ENCODE results near the gene PRRX1. TPM values are rescaled to one million over a fixed set of nuclear protein-coding genes. Genes with fewer than 3 reads are reported as not detected.

PRRX1 gene
- total RNA-seq, 1 experiment from 2014 or later = not detected

DNA sequence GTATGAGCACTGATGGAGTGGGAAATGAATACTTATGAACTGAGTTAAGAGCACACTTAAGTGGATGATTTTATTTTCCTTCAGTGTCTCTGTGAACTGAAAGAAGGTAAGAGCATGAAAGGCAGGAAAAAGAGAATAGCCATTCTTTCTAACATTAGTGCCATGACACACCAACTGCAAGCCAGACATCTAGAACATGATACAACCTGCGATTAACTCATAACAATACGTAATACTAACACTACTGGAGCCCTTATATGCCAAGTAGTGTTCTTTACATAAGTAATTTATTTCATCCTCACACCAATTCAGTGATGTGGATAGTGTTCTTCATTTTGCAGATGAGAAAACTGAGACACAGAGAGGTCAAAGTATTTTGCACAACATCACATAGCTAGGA is 56.7 kb downstream of the PRRX1 start:
- no peak for DNase-seq (ENCODE audit: low spot score)

- no peak for DNase-seq (ENCODE audit: low spot score)
Observed at GRCh38 chr1:170721621-170722020, 57.7 kb downstream of the PRRX1 start.

DNA sequence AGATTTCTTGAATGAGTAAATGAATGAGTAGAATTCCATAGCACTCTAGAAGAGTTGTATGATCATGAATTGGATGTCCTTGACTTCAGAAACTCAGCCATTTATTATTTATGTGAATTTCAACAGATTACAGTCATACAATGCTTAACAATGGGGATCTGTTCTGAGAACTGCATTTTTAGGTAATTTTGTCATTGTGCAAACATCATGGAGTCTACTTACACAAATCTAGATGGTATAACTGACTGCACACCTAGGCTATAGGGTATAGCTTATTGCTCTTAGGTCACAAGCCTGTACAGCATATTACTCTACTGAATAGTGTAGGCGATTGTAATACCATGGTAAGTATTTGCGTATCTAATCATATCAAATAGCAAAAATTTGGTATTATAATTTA is 59.6 kb downstream of the PRRX1 start:
- no peak for DNase-seq (ENCODE audit: low spot score)

- DNase-seq (ENCODE audit: low spot score) = no peak
Observed at GRCh38 chr1:170725326-170725725, 61.4 kb downstream of the PRRX1 start.

GRCh38 chr1:170727963-170728362 is 64.0 kb downstream of the PRRX1 start:
- no peak for DNase-seq (ENCODE audit: low spot score)

DNA sequence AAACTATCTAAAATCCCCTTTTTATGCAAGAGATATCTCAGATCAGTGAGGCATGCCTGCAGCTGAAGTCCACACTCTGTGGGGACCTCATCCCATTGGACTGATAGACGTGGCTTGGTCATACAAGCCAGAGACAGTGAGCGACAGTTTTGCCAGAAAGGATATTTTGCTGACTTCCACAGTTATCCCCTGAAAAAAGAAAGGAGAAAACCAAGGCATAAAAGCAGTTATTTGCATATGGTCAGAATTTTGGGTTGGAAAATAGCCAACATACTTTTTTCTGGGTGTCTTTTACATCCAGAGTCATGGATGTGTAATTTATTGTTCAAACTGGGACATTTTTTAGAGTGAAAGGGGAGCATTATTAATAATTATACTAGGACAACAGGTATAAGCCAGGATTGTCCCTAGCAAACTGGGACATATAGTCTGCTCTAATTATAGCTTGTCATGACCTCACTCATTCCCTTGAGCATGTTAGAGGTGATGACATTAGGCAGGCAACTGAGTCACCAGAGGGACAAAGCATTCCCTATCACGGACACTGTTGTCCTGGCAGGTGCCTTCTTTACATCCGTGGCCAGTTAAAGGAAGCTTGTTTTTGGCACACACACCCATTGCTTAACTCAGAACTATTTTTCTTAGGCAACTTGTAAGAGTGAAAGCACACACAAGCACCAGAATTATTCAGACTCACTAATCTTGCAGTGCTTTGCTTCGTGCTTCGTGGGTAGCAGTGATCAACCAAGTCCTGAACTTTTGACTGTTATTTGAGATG is 65.5 kb downstream of the PRRX1 start:
- no peak for DNase-seq (ENCODE audit: low spot score)

GRCh38 chr1:170730014-170730413 is 66.1 kb downstream of the PRRX1 start:
- no peak for DNase-seq (ENCODE audit: low spot score)

GRCh38 chr1:170730438-170730837 is 66.5 kb downstream of the PRRX1 start:
- DNase-seq (ENCODE audit: low spot score) = no peak

GRCh38 chr1:170731566-170732251 is 67.8 kb downstream of the PRRX1 start:
- DNase-seq (ENCODE audit: low spot score) = no peak

- no peak for DNase-seq (ENCODE audit: low spot score)
Observed at GRCh38 chr1:170732252-170732588, 68.3 kb downstream of the PRRX1 start.

DNA sequence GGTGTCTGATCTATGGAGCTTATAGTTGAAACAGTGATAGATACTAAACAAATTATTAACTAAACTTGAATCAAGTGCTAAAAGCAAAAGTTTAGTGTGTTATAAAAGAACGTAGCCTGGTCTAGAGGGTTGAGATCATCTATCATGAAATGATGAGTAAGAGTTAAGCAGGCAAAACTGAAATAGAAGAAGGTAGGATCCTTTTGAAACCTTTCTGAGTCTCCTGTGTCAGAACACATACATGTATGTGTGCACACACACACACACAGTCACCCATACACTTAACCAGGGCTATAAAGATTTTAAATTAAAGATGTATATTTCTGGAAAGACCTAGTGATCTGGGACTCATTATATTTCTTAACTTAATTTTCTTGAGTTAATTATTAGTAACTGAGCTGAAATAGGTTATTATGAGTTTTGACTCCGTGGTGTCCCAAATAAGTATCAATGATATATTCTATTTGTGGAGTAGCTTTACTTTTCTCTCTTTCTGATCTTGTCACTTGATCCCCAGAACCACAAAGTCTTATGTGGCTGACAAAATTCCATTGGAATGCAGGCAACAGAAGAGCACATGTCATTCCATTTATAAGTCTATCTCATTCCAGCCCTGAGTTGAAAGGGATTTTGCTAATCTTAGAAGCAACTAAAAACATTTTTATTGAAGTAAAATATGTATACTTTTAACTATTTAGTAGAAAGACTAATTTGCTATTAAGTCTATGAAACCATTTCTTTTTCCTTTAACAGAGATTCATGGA is 70.7 kb downstream of the PRRX1 start:
- no peak for DNase-seq (ENCODE audit: low spot score)

GRCh38 chr1:170735366-170736263 is 71.7 kb downstream of the PRRX1 start:
- no peak for DNase-seq (ENCODE audit: low spot score)

DNA sequence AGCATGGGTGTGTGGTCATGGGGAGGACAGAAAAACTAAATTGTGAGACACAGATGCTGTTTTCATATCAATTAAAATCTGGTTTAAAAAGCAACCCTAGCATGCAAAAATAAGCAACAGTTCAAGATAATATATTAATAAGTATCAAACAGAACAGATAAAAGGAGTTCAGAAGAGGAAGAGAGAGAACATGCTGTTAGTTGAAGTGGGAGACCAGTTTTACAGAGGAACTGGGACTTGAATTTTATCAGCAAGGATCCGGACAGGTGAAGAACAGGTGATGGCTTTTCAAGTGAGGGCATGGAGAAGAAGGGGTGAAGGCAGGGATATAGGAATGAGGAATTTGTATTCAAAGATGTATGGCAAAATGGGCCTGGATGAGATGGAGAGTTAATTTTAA is 75.9 kb downstream of the PRRX1 start:
- DNase-seq (ENCODE audit: low spot score) = no peak

DNA sequence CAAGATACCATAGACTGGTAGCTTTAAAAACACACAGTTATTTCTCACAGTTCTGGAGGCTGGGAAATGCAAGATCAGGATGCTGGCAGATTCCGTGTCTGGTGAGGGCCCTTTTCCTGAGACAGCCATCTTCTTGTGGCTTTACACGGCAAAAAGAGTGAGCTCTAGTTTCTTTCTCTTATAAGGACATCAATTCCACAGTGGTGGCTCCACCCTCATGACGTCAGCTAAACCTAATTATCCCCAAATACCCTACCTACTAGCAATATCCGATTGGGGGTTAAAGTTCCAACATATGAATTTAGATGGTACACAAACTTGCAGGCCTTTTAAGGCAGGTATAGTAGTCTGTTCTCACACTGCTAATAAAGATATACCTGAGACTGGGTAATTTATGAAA is 77.7 kb downstream of the PRRX1 start:
- DNase-seq (ENCODE audit: low spot score) = no peak

DNA sequence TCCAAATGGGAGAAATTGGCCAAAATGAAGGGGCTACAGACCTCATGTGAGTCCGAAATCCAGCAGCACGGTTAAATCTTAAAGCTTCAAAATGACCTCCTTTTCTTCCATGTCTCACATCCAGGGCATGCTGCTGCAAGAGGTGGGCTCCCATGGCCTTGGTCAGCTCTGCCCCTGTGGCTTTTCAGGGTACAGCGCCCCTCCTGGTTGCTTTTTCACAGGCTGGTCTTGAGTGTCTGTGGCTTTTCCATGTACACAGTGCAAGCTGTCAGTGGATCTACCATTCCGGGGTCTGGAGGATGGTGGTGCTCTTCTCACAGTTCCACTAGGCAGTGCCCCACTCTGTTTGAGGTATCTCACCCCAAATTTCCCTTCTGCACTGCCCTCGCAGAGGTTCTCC is 78.7 kb downstream of the PRRX1 start:
- no peak for DNase-seq (ENCODE audit: low spot score)

GRCh38 chr1:170743083-170743482 is 79.2 kb downstream of the PRRX1 start:
- DNase-seq (ENCODE audit: low spot score) = no peak

- DNase-seq (ENCODE audit: low spot score) = no peak
Observed at GRCh38 chr1:170749549-170749948, 85.6 kb downstream of the PRRX1 start.

DNA sequence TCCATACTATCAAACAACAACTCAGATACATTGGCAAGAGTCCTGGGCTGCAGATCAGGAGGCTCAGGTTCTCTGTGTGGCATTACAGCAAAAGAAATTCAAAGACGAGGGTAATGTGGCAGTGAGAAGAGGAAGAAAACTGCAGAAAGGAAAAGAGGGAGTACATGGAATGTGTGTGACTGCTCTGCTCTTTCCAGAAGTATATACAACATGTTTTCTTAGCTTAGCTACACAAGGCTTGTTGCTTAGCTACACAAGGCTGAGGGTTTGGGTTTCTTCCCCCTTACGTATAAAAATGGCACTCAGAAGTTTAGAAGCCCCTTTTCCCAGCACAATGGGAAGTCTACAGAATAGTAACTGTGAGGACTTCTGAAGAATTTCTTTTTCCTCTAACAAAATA is 86.0 kb downstream of the PRRX1 start:
- no peak for DNase-seq (ENCODE audit: low spot score)

GRCh38 chr1:170755795-170756194 is 91.9 kb downstream of the PRRX1 start:
- no peak for DNase-seq (ENCODE audit: low spot score)

DNA sequence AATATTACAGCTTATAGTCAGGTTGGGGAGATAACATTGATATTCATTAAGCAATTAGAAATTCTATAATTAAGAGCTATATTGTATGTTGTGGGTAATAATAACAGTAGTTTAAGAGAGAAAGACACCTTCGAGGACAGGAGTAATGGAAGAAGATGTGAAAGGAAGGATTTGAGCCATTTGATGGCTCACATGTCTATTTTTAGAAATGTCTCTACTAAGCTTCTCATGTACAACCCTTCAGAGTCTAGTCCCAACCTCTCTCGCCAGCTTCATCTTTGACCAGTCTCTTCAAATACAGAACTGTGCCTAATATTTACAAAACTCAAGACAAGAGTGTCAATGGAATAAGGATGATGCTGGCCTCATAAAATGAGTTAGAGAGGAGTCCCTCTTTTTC is 95.1 kb downstream of the PRRX1 start:
- no peak for DNase-seq (ENCODE audit: low spot score)

DNA sequence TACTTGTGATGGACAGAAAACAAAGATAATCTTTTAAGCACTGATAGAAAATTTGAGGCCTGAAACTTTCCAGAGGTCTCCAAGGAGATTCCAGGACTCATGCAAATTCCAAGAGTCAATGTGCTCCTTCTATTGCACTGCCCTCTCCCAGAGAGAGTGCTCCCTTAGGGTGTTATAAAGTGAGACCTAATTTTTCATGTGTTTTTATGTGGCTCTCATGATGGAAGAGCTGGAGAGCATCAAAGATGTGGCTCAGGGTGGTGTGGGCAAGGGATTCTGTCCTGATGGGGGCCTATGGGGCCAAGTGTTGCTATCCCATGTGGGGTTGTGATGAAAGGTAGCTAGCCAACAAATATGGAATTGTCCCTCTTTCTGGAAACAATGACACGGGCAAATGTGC is 101.3 kb downstream of the PRRX1 start:
- DNase-seq (ENCODE audit: low spot score) = no peak

Measured in HT-29 (cell line).